GM21423 (cell line): Measurements from ENCODE around the gene MAGI2.

Experiments
- ATAC-seq: cut with Tn5 transposase; IDR thresholded peaks from one replicate; pipeline ENCODE4 v1.9.1; 2021; ENCODE audit warnings: mild to moderate bottlenecking, moderate library complexity; ENCODE audit not compliant: unreplicated experiment

The MAGI2 gene

DNA sequence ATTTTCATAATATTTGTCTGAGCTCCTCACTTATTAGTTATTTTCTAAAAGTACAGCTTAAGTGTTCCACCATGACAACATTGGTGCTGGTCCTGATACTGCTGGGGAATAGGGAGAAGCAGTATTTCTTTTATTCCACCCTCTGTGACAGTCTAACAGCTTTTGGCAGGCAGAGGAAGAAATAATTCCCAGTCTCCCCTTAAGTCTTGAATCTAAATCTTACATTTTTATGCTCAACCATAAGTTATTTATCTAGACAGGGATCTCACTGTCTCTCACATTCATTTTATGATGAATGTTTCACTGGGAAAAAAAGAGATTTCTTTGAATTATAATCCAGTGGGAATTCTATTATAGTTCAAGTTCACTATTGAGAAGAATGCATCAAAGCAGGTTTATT, 71.5 kb downstream of the MAGI2 start:
- ATAC-seq, result no peak

DNA sequence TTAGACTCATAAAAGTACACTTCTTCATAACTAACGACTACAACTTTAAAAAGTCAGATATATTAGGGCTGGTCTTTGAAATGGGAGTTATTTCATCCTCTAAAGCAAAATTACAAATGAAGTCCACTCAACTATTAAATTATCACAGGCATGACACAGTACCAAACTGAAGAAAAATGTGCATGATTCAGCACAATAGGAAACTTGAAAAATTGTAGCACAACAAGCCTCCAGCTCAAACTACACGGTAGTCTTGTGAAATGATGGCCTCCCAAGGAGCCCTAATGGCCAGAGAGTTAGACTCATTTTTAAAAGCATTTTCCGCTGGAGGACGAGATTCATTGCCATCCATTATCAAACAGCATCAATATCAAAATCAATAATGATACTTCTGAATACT, 76.4 kb downstream of the MAGI2 start:
- ATAC-seq, result no peak

DNA sequence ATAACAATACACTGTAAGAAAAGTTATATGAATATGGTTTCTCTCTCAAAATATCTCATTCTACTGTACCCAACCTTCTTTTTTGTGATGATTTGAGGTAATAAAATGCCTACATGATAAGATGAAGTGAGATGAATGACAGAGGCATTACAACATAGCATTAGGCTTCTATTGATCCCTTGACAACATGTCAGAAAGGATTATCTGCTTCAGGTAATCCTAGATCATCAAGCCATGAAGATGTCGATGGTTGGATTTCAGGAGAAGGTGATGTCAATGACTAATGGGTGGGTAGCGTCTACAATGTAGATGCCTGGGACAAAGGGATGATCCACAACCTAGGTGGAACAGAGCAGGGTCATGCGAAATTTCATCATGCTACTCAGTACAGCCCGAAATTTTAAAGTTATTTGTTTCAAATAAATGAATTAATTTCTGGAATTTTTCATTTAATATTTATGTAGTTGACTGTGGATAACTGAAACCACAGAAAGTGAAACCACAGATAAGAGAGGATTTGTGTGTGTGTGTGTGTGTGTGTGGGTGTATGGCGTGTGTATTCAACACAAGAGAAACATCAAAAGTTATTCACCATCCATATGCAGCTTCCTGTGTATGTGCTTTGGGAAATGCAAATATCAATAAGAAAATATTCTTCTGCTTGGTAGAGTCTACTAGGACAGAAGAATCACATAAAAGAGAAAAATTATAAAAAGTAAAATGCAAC, 77.0 kb downstream of the MAGI2 start:
- no peak for ATAC-seq

DNA sequence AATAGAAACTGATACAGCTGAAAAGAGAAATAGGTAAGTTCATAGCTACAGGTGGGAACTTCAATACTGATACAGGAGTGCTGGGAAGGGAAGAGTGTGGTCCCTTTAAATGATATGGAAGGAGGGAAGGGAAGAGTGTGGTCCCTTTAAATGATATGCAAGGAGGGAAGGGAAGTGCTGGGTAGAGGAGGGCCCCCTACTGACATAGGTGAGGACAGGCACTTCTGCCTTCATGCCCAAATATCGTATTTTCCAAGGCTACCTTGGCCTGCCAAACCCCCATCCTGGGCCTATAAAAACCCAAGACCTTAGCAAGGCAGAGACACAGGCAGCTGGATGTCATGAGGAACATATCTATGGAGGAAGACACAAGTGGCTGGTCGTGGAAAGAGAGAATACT, 92.3 kb downstream of the MAGI2 start:
- no peak for ATAC-seq

DNA sequence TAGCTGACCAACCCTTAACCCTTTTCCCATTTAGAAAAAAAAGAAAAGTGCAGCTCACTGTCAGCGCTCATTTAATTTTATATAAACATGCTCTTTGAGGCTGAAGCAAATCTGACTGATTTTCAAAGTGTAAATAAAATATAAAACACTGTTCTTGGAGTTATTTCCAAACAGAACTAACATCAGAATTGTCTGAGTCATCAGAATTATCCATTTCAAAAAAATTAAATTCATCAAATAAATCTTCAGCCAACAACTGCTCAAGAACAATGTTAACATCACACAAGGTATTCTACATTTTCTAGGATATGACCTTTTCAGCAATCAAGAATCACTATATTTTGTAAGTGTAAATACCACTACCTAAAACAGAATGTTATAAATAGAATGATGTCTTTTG, 93.6 kb downstream of the MAGI2 start:
- no peak for ATAC-seq

DNA sequence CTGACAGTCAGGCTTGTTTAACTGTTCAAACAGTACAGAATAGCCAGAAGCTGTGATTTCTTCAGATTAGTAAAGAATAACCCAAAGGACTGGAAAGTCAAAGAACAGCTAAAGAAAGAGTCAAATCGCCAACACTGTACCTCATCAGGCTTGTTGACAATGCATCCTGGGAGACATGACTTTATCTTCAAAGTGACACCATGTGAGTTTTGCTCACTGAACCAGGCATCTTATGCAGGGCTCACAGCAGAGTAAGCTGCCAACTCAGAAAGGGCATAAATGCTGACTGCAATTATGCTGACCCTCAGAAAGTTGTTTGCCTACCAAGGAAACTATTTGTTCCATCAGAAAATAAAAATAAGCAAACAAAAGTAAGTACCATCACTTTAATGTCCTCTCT, 96.4 kb downstream of the MAGI2 start:
- ATAC-seq, result no peak

GRCh38 chr7:79353720-79354468, 99.6 kb downstream of the MAGI2 start:
- ATAC-seq, result no peak

GRCh38 chr7:79352323-79352722, 101.1 kb downstream of the MAGI2 start:
- no peak for ATAC-seq

GRCh38 chr7:79347351-79347750, 106.1 kb downstream of the MAGI2 start:
- no peak for ATAC-seq

DNA sequence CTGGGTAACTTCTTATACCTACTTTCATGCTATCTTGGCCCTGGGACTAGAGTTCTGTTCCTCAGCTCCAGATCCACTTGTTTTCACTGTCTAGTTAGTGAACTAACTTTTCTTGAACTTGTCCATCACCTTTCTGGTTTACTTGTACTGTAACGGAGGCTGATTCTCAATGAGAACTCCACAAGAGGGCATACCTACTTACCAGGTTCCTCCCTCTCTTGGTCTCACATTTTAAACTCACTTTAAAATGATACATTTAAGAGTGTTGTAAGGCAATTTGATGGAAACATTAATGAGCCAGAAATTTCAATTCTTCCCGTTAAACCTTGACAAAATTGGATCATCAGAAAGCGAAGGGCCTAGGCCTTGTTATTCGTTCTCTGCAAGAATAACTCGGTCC, 111.6 kb downstream of the MAGI2 start:
- no peak for ATAC-seq

DNA sequence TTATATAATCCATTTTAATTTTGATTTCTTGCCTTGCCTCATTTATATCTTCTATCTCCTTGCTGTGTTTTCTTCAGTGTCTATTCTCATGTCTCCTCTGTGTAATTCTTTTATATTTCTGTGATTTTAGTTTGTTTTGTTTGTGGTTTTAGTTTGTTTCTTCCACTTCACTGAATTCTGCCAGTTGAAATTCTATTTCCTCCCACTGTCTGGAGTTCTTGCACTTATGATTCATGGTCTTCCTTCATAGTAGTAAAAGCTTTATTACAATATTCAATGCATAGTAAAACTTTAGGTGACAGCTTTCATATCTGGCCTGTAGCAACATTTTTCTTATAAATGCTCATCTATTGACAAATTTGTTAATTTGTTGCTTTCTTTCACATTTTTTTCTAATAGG, 113.3 kb downstream of the MAGI2 start:
- ATAC-seq, result no peak

- ATAC-seq, result no peak
These were observed 114.1 kb downstream of the MAGI2 start for GRCh38 chr7:79339208-79339925.

DNA sequence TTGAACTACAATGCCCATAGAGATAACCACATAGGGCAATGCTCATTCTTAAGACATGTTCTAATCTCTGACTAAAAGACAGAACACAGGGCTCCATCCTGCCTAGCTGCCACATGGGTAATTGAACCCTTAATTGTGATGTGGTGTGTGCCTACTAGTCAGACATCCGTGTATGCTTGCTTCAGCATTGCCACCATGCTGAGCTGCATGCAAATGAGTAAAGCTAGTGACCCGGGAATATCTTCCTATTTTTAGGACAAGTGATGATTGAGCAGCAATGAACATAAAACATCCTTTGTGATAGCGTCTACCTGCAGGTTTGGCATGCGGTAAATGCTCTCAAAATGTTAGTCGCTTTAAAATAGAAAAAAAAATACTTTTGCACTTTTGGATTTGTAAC, 115.8 kb downstream of the MAGI2 start:
- ATAC-seq, result no peak

DNA sequence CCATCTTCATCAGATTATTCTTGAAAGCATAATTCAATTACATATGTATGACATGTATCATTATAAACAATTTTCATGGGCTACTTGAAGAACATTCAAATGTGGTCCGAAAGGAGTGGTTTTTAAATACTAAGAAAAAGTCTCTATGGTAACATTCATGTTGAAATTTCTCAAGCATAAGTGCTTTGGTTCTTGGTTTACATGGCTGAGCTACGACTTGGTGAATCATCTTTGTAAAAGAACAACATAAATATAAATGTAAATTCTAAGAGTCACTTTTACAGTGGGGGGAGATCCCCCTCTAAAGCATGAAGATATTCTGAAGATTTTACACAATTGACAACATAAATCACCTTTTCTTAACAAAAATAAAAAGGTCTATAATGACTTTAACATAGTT, 118.6 kb downstream of the MAGI2 start:
- ATAC-seq, result no peak

DNA sequence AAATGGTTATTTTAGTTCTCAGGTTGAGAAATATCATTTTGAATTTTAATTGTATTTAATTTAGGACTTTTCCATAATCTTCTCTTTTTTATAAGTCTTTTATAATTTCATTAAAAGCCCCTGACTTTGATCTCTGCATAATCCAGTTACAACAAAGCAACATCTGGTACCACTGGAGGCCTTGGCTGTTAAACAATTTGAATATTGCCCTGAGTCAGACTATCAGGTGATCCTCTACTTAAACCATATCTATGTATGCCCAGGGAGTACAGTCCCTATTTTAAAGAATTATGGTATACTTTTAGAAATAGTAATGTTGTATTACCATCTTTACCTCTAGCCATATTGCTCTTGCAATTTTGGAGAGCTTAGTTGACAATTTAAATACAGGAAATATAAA, 119.1 kb downstream of the MAGI2 start:
- ATAC-seq, result no peak

DNA sequence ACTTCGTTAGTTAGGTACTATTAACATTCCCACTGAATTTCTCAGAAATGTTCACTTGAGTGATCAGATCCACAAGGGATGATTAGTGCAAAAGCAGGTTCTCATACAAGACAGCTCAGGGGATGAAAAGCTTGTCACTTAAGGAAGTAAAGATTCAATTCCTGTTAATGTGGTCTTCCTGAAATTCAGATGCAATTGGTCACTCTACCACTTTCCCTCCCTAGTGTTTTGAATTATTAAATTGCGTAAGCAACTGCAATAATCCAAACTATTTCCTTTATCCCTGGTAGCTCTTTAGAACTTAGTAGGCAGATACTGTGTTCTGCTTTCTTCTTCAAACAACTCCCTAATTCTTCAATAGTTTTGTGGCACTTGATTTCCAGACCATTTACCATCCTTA, 121.4 kb downstream of the MAGI2 start:
- ATAC-seq, result no peak

DNA sequence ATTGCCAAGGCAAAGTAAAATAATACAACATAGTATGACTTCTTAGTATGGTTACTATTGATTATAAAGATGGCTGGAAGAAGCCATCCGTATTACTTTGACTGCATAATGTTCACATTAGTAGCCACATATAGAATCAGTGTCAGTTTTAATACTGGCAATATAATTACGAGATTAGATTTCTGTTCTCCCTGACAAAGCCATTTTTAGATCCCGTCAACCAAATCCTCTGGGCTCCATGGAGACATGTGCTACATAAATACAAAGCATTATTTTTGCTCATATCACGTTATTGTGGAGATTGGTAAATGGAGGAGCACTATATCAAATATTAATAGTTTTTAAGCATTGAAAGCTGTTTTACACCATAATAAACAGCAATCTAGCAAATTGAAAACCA, 124.0 kb downstream of the MAGI2 start:
- ATAC-seq, result no peak

GRCh38 chr7:79320741-79321473, 132.6 kb downstream of the MAGI2 start:
- no peak for ATAC-seq

- ATAC-seq, result no peak
These were observed 134.1 kb downstream of the MAGI2 start for GRCh38 chr7:79319369-79319768.

DNA sequence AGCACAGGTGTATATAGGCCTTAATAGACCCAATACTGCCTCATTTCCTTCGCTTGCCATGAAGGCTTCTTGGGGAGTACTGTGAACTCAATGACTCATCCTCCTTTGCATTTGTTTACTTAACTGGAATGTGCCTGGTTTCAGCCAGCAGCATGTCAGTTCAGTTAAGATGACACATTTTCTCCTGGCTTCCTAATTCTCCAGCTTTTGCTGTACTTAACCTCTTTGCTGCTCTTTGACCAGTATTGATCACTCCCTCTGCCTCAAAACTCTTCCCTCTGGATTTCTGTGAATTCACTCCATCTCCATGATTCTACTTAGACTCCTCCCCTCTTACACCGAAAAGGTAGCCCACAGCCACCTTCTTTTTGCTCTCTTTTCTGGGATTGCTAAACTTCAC, 135.7 kb downstream of the MAGI2 start:
- ATAC-seq, result no peak

DNA sequence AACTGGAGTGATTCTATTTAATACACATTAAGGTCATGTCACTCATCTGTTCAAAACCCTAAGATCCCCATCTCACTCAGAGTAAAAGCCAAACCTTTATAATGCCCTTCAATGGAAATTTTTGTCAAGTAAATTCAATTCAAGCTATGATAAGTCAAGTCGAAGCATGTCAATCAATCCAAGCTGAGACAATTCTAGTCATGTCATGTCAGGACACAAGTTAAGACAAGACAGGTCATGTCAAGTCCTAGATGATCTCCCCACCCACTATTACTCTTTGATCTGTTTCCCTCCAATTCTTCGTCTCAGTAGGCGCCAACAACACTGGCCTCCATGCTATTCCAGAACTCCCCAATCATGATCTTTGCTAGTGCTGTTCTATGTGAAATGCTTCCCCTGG, 141.4 kb downstream of the MAGI2 start:
- ATAC-seq, result no peak
